ENCODE data around the gene KCNJ14. TPM values are rescaled to one million over a fixed set of nuclear protein-coding genes. Genes with fewer than 3 reads are reported as not detected.
A peak's percentile ranks its signal among the peaks of the same experiment; 100 is the strongest.
"Not testable (repeated sequence)": the region's sequence is repeated elsewhere in the genome, so short reads cannot be mapped to it uniquely, and the experiment has no call there.

The KCNJ14 gene
- total RNA-seq, 8 experiments from 2014 or later: 0.49 to 1.3 (median 0.86) TPM

DNA sequence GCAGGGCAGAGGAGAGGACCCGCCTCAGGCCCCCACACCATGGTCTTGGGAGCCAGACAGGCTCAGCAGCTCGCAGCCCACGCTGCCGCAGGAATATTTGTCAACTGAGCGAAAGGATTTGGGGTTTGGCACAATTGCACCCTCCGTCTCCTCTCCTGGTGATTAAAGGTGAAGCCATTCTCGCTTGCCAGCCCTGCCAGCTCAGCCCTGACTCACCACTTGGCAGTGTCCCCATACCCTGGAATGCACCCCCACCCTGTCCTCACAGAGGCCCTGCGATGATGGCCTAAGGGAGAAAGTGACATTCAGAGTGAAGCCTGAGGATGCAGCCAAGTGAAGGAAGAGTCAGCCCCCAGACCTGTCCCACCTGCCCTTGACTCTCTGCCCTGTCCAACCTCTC is 32.6 kb downstream of the KCNJ14 start:
- no peak for ATAC-seq (replicated peaks in 6 of 8)
- in situ Hi-C loops (cut with MboI; ENCODE audit: low pct_unique_long_range_greater_than_20kb in 2 of 9, low sequenced_read_pairs in 9 of 9, unreplicated experiment in 9 of 9): loop anchor here in 2 of 9 experiments (25.0 kb wide), 1 partner anchor 99 kb away; no protein-coding TSS in a partner anchor
- Histone ChIP-seq H3K27ac (no peak overlapping the region), H3K4me3 (no peak overlapping the region), H3K4me1 (replicated peaks in 1 of 2) (peaks cover 9 to 22% of the 10 kb centered on the region in 2 donors)
- WGBS, 10 experiments: 17 to 93% (median 74%) methylated on average over 3 to 6 of the region's 8 CpGs; no CpG with 5 or more reads in 7 of the 10 experiments

DNA sequence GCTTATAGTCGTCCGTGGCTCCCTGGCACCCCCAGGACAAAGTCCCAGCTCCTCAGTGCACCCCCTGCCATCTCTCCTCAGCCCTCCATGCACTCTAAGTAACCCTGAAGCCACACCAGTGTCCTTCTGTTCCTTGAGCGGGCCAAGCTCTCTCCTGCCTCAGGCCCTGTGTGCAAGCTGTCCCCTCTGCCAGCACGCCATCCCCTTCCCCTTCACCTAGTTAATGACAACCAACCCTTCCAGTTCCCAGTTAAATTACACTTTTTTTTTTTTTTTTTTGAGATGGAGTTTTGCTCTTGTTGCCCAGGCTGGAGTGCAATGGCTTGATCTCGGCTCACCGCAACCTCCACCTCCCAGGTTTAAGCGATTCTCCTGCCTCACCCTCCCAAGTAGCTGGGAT is 33.1 kb downstream of the KCNJ14 start:
- 47 to 100% (median 100%) methylated on average over 1 to 6 of the region's 7 CpGs; no CpG with 5 or more reads in 2 of the 10 experiments for WGBS, 10 experiments
- in situ Hi-C loops (cut with MboI; ENCODE audit: low pct_unique_long_range_greater_than_20kb in 2 of 9, low sequenced_read_pairs in 9 of 9, unreplicated experiment in 9 of 9): loop anchor here in 2 of 9 experiments (25.0 kb wide), 1 partner anchor 99 kb away; no protein-coding TSS in a partner anchor
- not testable (repeated sequence) for ATAC-seq (replicated peaks in 6 of 8)

GRCh38 chr19:48489608-48490216 is 34.3 kb downstream of the KCNJ14 start:
- in situ Hi-C loops (cut with MboI; ENCODE audit: low pct_unique_long_range_greater_than_20kb in 2 of 9, low sequenced_read_pairs in 9 of 9, unreplicated experiment in 9 of 9): loop anchor here in 2 of 9 experiments (25.0 kb wide), 1 partner anchor 98 kb away; no protein-coding TSS in a partner anchor
- 17 to 73% (median 40%) methylated on average over 1 to 8 of the region's 19 CpGs; no CpG with 5 or more reads in 5 of the 10 experiments for WGBS, 10 experiments
- Histone ChIP-seq H3K27ac (no peak overlapping the region), H3K4me1 (replicated peaks in 1 of 2) (peaks cover 9 to 23% of the 10 kb centered on the region in 2 donors), H3K4me3 (no peak overlapping the region)
- peak in 3 of 8 experiments; percentile 2 to 34 (median 11) for ATAC-seq (replicated peaks in 6 of 8)

More for the DNA sequence above, 33.1 kb downstream of the KCNJ14 start:
- H3K4me1 ChIP-seq (replicated peaks in 1 of 2): peaks cover 9 to 20% of the 10 kb centered on the region in 2 donors
- not testable (repeated sequence) for H3K4me3 ChIP-seq, H3K27ac ChIP-seq

DNA sequence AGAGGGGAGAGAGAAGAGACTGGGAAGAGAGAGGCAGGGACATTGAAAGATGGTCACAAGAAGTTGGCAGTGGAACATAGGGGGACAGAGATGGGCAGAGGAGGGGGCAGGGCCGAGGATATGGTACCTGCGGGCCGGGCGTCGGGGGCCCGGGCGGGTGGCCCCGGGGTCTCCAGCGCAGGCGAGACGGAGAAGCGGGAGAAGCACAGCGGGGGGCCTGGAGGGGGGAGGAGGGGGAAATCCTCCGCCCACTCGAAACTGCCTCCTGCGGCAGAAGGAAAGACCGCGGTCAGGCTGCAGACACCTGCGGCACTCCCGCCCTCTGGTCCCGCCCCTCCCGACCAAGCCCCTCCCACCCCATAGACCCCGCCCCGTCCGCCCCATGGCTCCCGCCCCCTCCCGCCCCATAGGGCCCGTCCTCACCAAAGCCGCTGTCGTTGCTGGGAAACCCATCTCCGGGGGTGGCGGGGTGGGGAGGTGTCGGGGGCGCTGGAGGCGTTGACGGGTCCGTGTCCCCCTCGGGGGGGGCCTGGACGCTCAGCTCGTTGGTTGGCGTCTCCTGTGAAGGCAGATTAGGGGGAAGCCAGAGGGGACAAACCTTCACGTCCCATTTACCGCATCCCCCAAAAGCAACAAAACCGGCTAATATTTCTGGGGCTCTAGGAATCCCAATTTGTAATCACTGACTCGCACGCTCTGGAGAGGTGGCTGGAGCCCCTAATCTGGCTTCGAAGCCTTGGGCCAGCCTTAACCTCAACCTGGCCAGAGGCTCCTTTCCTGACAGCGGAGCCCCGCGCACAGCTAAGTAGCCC is 35.8 kb downstream of the KCNJ14 start:
- Histone ChIP-seq H3K4me1 (replicated peaks in 1 of 2) (peaks cover 9 to 23% of the 10 kb centered on the region in 2 donors), H3K27ac (peak overlapping the region in 1 of 2 donors; percentile 56), H3K4me3 (peak overlapping the region in 1 of 5 donors; percentile 20)
- in situ Hi-C loops (cut with MboI; ENCODE audit: low pct_unique_long_range_greater_than_20kb in 2 of 9, low sequenced_read_pairs in 9 of 9, unreplicated experiment in 9 of 9): loop anchor here in 2 of 9 experiments (25.0 kb wide), 1 partner anchor 96 kb away; no protein-coding TSS in a partner anchor
- ATAC-seq (replicated peaks in 6 of 8): no peak
- WGBS, 10 experiments: 36 to 50% methylated on average over 2 to 3 of the region's 50 CpGs; no CpG with 5 or more reads in 8 of the 10 experiments

- Histone ChIP-seq H3K27ac (peak overlapping the region in 1 of 2 donors; percentile 56), H3K4me1 (replicated peaks in 1 of 2) (peaks cover 9 to 23% of the 10 kb centered on the region in 2 donors), H3K4me3 (peak overlapping the region in 1 of 5 donors; percentile 20)
- WGBS, 10 experiments: 0 to 60% (median 29%) methylated on average over 1 to 2 of the region's 10 CpGs; no CpG with 5 or more reads in 7 of the 10 experiments
- in situ Hi-C loops (cut with MboI; ENCODE audit: low pct_unique_long_range_greater_than_20kb in 2 of 9, low sequenced_read_pairs in 9 of 9, unreplicated experiment in 9 of 9): loop anchor here in 2 of 9 experiments (25.0 kb wide), 1 partner anchor 96 kb away; no protein-coding TSS in a partner anchor
- no peak for ATAC-seq (replicated peaks in 6 of 8)
Measured at GRCh38 chr19:48491793-48492123, 36.4 kb downstream of the KCNJ14 start.

GRCh38 chr19:48492925-48493717 is 37.7 kb downstream of the KCNJ14 start:
- ATAC-seq (replicated peaks in 6 of 8): peak; percentile 77 to 87 (median 82)
- Histone ChIP-seq H3K27ac (peak overlapping the region in 1 of 2 donors; percentile 43), H3K4me1 (replicated peaks in 1 of 2) (peaks cover 9 to 23% of the 10 kb centered on the region in 2 donors), H3K4me3 (peak overlapping the region; percentile 30 to 48 (median 42))
- in situ Hi-C loops (cut with MboI; ENCODE audit: low pct_unique_long_range_greater_than_20kb in 2 of 9, low sequenced_read_pairs in 9 of 9, unreplicated experiment in 9 of 9): loop anchor here in 2 of 9 experiments (25.0 kb wide), 1 partner anchor 94 kb away; no protein-coding TSS in a partner anchor
- WGBS, 10 experiments: no CpG with 5 or more reads among the region's 47 CpGs

DNA sequence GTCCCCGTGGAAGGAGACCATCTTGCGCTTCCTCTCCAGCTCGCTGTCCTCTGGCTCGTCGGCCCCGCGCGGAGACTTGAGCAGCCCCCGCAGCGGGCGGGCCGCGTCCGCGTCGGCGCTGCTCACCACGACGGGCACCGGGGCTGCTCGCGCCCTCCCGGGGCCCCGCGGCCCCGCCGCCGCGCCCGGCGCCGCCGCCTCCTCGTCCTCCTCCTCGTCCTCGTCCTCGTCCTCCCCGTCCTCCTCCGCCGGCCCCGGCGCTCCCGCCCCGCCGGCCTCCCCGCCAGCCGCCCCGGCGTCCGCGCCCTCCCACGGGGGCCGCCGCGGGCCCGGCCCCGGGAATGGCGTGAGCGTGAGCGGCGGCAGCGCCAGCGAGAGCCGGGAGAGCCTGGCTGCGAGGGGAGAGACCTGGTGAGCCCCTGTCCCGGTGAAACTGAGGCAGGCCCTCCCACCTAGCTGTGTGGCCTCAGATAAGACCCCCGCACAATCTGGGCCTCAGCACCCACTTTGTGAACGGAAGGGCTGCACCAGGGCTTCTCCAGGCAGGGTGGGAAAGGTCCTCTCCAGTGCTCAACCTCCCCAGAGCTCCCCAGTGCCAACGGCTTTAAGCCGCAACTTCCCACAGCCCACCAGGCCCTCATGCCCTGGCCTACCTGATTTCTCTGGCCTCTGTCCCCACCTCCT is 38.5 kb downstream of the KCNJ14 start:
- 0% methylated on average over 1 of the region's 70 CpGs; no CpG with 5 or more reads in 8 of the 10 experiments for WGBS, 10 experiments
- in situ Hi-C loops (cut with MboI; ENCODE audit: low pct_unique_long_range_greater_than_20kb in 2 of 9, low sequenced_read_pairs in 9 of 9, unreplicated experiment in 9 of 9): loop anchor here in 2 of 9 experiments (25.0 kb wide), 1 partner anchor 93 kb away; no protein-coding TSS in a partner anchor
- peaks cover 9 to 23% of the 10 kb centered on the region in 2 donors for H3K4me1 ChIP-seq (replicated peaks in 1 of 2)
- ATAC-seq (replicated peaks in 6 of 8): peak; percentile 4 to 30 (median 15)
- peak overlapping the region; percentile 30 to 48 (median 42) for H3K4me3 ChIP-seq
- H3K27ac ChIP-seq: peak overlapping the region in 1 of 2 donors; percentile 38

DNA sequence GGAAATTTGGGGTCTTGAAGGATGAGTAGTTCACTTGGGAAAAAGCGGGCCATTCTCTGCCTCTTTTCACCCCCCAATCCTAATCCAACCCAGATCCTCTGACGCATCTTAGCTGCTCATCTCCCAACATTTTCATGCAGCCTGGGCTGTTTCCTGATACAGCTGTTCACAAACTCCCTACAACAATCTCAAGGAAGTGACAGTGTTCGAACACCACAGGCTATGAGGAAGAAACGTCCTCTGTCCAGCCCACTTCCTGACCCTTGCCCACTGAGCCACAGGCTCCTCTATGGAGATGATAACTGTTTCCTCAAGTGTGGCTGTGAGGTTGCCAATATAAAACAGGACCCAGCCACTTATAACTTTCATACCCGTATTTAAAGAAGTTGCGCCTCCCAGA is 40.0 kb downstream of the KCNJ14 start:
- in situ Hi-C loops (cut with MboI; ENCODE audit: low pct_unique_long_range_greater_than_20kb in 2 of 9, low sequenced_read_pairs in 9 of 9, unreplicated experiment in 9 of 9): loop anchor here in 2 of 9 experiments (25.0 kb wide), 1 partner anchor 92 kb away; no protein-coding TSS in a partner anchor
- WGBS, 10 experiments: 30 to 100% (median 82%) methylated on average over 2 to 6 of the region's 6 CpGs; no CpG with 5 or more reads in 2 of the 10 experiments
- Histone ChIP-seq H3K4me1 (replicated peaks in 1 of 2) (peaks cover 9 to 23% of the 10 kb centered on the region in 2 donors), H3K27ac (no peak overlapping the region), H3K4me3 (no peak overlapping the region)
- ATAC-seq (replicated peaks in 6 of 8): no peak

- 62 to 83% (median 74%) methylated on average over 1 to 4 of the region's 45 CpGs; no CpG with 5 or more reads in 4 of the 10 experiments for WGBS, 10 experiments
- Histone ChIP-seq H3K4me1 (replicated peaks in 1 of 2) (peaks cover 0 to 11% of the 10 kb centered on the region in 2 donors), H3K27ac (no peak overlapping the region), H3K4me3 (no peak overlapping the region)
- in situ Hi-C loops (cut with MboI; ENCODE audit: low pct_unique_long_range_greater_than_20kb in 2 of 9, low sequenced_read_pairs in 9 of 9, unreplicated experiment in 9 of 9): loop anchor here in 2 of 9 experiments (25.0 kb wide), 1 partner anchor 90 kb away; no protein-coding TSS in a partner anchor
- ATAC-seq (replicated peaks in 6 of 8): no peak
Measured at GRCh38 chr19:48496959-48497727, 41.8 kb downstream of the KCNJ14 start.

- peaks cover 2 to 9% of the 10 kb centered on the region in 2 donors for H3K4me1 ChIP-seq (replicated peaks in 1 of 2)
- WGBS, 10 experiments: 72 to 100% (median 88%) methylated on average over 1 to 9 of the region's 46 CpGs; no CpG with 5 or more reads in 6 of the 10 experiments
- in situ Hi-C loops (cut with MboI; ENCODE audit: low pct_unique_long_range_greater_than_20kb in 2 of 9, low sequenced_read_pairs in 9 of 9, unreplicated experiment in 9 of 9): loop anchor here in 2 of 9 experiments (25.0 kb wide), 1 partner anchor 89 kb away; no protein-coding TSS in a partner anchor
- no peak overlapping the region for H3K4me3 ChIP-seq
- no peak for ATAC-seq (replicated peaks in 6 of 8)
- H3K27ac ChIP-seq: no peak overlapping the region
Measured at GRCh38 chr19:48497728-48498594, 42.6 kb downstream of the KCNJ14 start.
